Calu3 (cell line): ENCODE results near the gene ASRGL1. TPM values are rescaled to one million over a fixed set of nuclear protein-coding genes. Genes with fewer than 3 reads are reported as not detected.
"Not testable (repeated sequence)": the region's sequence is repeated elsewhere in the genome, so short reads cannot be mapped to it uniquely, and the experiment has no call there.

ENCODE experiments used
- BruUV-seq: library from RNA; stranded (reverse); fragments of 400-500 nt; replicated peaks from 2 replicates; lab custom pipeline; 2021; lab: Mats Ljungman, UMichigan
- CTCF ChIA-PET: fragments of 300-600 bp; sonication (Branson Sonifier 250); formaldehyde crosslinking; loops from one replicate; lab custom pipeline; 2022; ENCODE audit warnings: antibody characterized with exemption; lab: Charles Lee
- DNase-seq: peaks from one replicate; pipeline ENCODE4 v3.0.0; 2022
- H3K27ac Mint-ChIP-seq: one replicate; pipeline ENCODE4 v1.8.0; 2022; ENCODE audit warnings: mixed read lengths; ENCODE audit not compliant: unreplicated experiment
- H3K27me3 Mint-ChIP-seq: one replicate; pipeline ENCODE4 v1.8.0; 2022; ENCODE audit warnings: mixed read lengths; ENCODE audit not compliant: unreplicated experiment
- H3K36me3 Mint-ChIP-seq: one replicate; pipeline ENCODE4 v1.8.0; 2022; ENCODE audit warnings: mild to moderate bottlenecking, moderate library complexity, mixed read lengths; ENCODE audit not compliant: insufficient read depth, unreplicated experiment
- H3K4me1 Mint-ChIP-seq: one replicate; pipeline ENCODE4 v1.8.0; 2022; ENCODE audit warnings: mild to moderate bottlenecking, low read depth, mixed read lengths; ENCODE audit not compliant: unreplicated experiment
- H3K4me3 Mint-ChIP-seq: one replicate; pipeline ENCODE4 v1.8.0; 2022; ENCODE audit warnings: mild to moderate bottlenecking, low read depth, moderate library complexity, mixed read lengths; ENCODE audit not compliant: unreplicated experiment
- H3K9me3 Mint-ChIP-seq: one replicate; pipeline ENCODE4 v1.8.0; 2022; ENCODE audit warnings: low read depth, mixed read lengths; ENCODE audit not compliant: unreplicated experiment
- CTCF ChIP-seq: fragments of 200-600 bp; IDR thresholded peaks from one replicate; pipeline ENCODE4 v1.8.0; 2022; ENCODE audit warnings: antibody characterized with exemption; ENCODE audit not compliant: unreplicated experiment
- intact Hi-C: fragments of 100-400 bp; cut with micrococcal nuclease; formaldehyde crosslinking; loops from one replicate; pipeline ENCODE4 v1.10.0; 2022; ENCODE audit not compliant: unreplicated experiment
- total RNA-seq: library from RNA; stranded (reverse); gene quantifications from 2 replicates; pipeline ENCODE4 v1.2.3, GENCODE V29; 2022

The ASRGL1 gene
- total RNA-seq, 1 experiment from 2014 or later = 30.3 TPM

GRCh38 chr11:62338218-62338617, 970 bp downstream of the ASRGL1 start:
- H3K27me3 Mint-ChIP-seq = peaks cover 25% of the 10 kb centered on the region
- H3K4me1 Mint-ChIP-seq = peaks cover 26% of the 10 kb centered on the region
- peaks cover 21% of the 10 kb centered on the region for H3K36me3 Mint-ChIP-seq
- no peak for TF ChIP-seq CTCF
- H3K27ac Mint-ChIP-seq = peak overlapping the region; percentile 57
- CTCF ChIA-PET = interaction anchor here (0.6 to 1.5 kb wide), 4 partner anchors 19 to 121 kb away, joined by 3 to 5 read pairs (median 3); no protein-coding TSS in a partner anchor
- intact Hi-C loops = no loop called here
- DNase-seq = no peak
- peak overlapping the region; percentile 80 for H3K4me3 Mint-ChIP-seq
- BruUV-seq = TSS peak; percentile 33
- H3K9me3 Mint-ChIP-seq = no peaks in the 10 kb centered on the region

GRCh38 chr11:62340269-62340901, 3.1 kb downstream of the ASRGL1 start:
- H3K27me3 Mint-ChIP-seq = peaks cover 12% of the 10 kb centered on the region
- peak; percentile 43 for DNase-seq
- H3K27ac Mint-ChIP-seq = no peak overlapping the region
- no peak overlapping the region for H3K4me3 Mint-ChIP-seq
- peak; percentile 47 for TF ChIP-seq CTCF
- CTCF ChIA-PET = interaction anchor here (0.6 to 1.1 kb wide), 5 partner anchors 13 to 306 kb away, joined by 3 to 6 read pairs (median 3); partner anchors contain the start of gene GANAB
- BruUV-seq = no TSS peak
- H3K9me3 Mint-ChIP-seq = no peaks in the 10 kb centered on the region
- intact Hi-C loops = loop anchor here (5.0 kb wide), 1 partner anchor 37 kb away; no protein-coding TSS in a partner anchor
- peaks cover 21% of the 10 kb centered on the region for H3K36me3 Mint-ChIP-seq
- H3K4me1 Mint-ChIP-seq = peaks cover 26% of the 10 kb centered on the region

- Mint-ChIP-seq H3K27ac (no peak overlapping the region), H3K4me1 (peaks cover 26% of the 10 kb centered on the region), H3K27me3 (peaks cover under 1% of the 10 kb centered on the region), H3K36me3 (peaks cover 13% of the 10 kb centered on the region), H3K9me3 (no peaks in the 10 kb centered on the region), H3K4me3 (no peak overlapping the region)
- intact Hi-C loops = loop anchor here (5.0 kb wide), 1 partner anchor 36 kb away; no protein-coding TSS in a partner anchor
- BruUV-seq = no TSS peak
- no peak for TF ChIP-seq CTCF
- CTCF ChIA-PET = interaction anchor here (0.6 kb wide), 2 partner anchors 42 to 465 kb away, joined by 3 read pairs; no protein-coding TSS in a partner anchor
- no peak for DNase-seq
Measured at GRCh38 chr11:62341588-62341987, 4.3 kb downstream of the ASRGL1 start.

GRCh38 chr11:62343646-62344190, 6.5 kb downstream of the ASRGL1 start:
- H3K36me3 Mint-ChIP-seq, H3K27ac Mint-ChIP-seq, DNase-seq, H3K27me3 Mint-ChIP-seq, H3K4me3 Mint-ChIP-seq, BruUV-seq, H3K9me3 Mint-ChIP-seq: not testable (repeated sequence)
- CTCF ChIA-PET = interaction anchor here (0.7 kb wide), 1 partner anchor 831 kb away, joined by 4 read pairs; no protein-coding TSS in a partner anchor
- intact Hi-C loops = loop anchor here (5.0 kb wide), 1 partner anchor 34 kb away; no protein-coding TSS in a partner anchor
- H3K4me1 Mint-ChIP-seq = peaks cover 17% of the 10 kb centered on the region
